HG03571 (cell line): Measurements from ENCODE around the gene FGGY.
"Not testable (repeated sequence)": the region's sequence is repeated elsewhere in the genome, so short reads cannot be mapped to it uniquely, and the experiment has no call there.

Experiments used
- ATAC-seq: cut with Tn5 transposase; IDR thresholded peaks from one replicate; pipeline ENCODE4 v1.9.1; 2021; ENCODE audit not compliant: unreplicated experiment

The FGGY gene

DNA sequence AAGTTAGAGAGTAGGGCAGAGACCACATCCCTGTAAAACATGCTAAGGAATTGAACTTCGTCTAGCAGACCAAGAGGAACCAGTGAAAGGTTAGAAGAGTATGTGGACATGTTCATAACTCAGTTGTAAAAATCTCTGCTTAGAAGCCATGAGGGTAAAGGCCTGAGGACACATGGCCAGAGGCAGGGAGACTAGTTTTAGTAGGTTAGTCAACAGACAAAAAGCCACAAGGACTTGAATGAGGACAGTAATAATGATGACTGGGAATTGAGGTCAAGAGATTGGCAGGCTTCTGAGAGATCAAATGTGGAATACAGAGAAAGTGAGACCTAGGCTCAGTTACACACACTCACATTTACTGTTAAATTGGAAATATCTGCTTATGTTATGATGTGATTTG, 312.4 kb downstream of the FGGY start:
- no peak for ATAC-seq

DNA sequence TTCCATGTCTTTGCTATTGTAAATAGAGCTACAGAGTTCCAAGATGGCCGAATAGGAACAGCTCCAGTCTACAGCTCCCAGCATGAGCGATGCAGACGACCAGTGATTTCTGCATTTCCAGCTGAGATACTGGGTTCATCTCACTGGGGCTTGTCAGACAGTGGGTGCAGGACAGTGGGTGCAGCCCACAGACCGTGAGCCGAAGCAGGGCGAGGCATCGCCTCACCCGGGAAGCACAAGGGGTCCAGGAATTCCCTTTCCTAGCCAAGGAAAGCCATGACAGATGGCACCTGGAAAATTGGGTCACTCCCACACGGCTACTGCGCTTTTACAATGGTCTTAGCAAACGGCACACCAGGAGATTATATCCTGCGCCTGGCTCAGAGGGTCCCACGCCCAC, 313.6 kb downstream of the FGGY start:
- not testable (repeated sequence) for ATAC-seq

- ATAC-seq, result no peak
Observed at GRCh38 chr1:59617434-59617833, 320.5 kb downstream of the FGGY start.

DNA sequence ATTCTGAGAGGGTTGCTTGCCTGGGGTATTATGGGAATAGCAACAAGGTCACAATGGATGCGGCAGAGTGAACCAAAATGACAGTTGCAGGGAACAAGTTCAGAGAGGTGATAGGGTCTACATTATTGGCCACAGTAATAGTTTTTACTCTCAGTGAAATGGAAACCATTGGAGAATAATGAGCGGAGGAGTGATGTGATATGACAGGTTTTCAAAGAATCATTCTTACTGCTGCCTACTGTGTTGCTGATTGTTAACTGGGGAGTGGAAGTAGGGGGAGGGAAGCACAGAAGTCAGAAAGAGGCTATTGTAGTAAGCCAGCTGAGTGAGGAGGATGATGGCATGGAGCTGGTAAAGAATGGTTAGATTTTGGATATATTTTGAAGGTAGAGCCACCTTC, 322.7 kb downstream of the FGGY start:
- ATAC-seq, result no peak

DNA sequence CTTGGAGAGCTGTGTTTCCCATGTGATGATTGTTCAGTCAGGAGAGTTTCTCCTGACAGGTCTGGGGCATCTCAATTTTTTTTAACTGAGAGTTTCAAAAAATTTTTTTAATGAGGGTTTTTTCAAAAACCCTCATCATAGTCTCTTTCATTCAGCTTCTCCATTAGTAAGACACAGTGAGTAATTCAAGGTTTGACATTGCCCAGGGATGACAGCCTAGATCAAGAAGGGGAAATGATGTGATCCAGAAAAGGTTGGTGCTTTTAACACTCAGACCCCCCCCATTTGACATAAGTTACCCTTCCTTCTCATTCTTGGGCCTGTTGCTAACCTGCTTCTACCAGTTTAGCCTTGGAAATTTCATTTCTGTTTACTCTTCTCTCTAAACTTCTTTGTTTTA, 328.5 kb downstream of the FGGY start:
- ATAC-seq, result no peak

DNA sequence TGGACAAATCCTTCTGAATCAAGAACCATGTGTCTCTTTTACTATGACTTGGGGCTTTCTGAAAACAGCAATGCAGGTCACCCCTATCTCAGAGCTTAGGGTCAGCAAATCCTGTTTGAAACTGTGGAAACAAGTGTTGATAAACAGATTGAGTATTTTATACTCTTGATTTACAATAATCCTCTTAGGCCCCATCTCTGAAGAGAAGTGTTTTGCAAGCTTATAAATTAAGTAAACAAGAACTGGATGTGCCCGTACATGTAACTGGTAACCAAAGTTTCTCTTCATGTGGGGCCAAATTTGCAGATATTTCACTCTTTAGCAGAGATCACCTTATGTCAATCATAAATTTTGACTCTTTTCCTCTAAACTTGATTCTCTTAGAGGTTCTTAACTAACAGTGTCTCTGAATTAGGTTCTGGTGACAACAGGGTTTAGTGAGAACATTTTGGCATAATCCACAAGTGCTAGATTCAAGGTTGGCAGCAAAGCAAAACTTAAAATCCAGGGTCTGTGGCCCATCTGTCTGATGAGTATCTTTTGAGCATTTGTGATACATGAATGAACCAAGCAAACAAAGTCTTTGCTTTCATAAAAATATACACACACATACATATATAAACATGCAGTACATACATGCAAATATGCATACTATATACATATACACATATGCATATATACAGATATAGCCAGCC, 334.8 kb downstream of the FGGY start:
- ATAC-seq, result no peak

DNA sequence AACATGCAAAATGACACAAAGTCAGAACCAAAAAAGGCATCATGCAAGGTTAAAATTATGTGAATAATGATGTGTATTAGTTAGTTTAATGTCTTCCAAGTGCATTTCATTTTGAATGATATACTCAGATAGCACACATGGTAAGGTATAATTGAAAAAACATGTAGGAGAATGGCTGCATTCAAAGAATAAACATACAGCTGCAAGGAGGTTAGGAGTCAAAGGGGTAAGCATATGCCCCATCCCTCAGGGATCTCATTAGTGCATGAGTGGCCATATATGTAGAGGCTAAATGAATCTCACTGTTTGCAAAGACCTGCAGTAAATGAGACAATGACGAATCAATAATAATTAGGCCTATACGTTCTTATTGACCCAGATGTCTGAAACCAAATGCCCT, 338.2 kb downstream of the FGGY start:
- no peak for ATAC-seq

DNA sequence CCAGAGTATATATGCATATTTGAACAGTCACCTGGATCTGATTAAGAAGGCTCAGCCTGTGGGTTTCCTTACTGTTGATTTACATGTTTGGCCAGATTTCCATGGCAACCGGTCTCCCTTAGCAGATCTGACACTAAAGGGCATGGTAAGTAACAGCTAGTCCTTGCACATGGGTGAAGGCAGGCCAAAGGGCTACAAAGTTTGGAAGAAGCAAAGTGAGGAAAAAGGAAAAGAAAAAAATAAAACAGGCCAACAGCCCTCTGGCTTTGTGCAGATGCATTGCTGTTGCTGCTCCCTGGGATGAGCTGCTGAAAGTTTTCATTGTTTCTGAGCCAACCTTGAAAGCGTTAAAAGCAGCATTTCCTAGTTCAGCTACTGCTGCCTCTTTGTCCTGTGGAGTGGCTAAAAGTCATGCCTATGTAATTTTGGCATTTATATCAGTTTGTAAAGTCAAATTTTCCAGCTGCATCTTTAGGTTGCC, 341.4 kb downstream of the FGGY start:
- ATAC-seq, result no peak

- no peak for ATAC-seq
Observed at GRCh38 chr1:59639266-59639665, 342.4 kb downstream of the FGGY start.

DNA sequence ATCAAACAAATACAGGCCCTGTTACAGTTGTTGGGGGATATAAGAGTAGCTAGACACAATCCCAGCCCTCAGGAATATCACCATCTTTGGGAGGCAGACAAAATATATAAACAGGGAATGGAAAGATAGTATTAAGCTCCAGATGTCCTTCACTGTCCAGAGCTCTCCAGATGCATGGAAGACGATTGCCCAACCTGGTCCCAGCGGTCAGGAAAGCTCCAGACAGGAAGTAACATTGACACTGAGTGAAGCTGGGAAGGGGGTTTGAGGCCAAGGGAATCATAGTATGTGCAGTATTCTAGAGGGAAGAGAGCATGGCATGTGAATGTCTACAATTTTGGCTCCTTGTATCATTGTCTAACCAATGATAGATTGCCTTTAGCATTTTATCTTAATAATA, 344.0 kb downstream of the FGGY start:
- no peak for ATAC-seq

DNA sequence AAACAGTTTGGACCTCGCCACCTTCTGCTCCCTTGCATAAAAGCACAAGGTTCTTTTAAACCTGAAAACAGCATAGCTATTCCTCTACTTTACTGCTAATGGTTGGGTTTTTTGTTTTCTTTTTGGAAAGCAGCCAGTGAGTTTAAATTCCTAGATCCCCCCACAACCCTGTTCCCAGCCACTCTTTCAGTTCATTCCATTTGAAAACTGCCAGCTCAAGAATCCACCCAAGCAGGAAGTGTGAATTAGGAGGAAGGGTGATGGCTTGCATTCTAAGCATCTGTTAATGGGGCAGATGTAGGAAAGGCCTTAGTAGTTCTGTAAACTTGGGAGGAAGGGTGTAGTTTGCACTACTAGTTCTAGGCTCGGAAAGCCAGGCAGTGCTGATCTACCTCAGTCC, 344.9 kb downstream of the FGGY start:
- no peak for ATAC-seq

DNA sequence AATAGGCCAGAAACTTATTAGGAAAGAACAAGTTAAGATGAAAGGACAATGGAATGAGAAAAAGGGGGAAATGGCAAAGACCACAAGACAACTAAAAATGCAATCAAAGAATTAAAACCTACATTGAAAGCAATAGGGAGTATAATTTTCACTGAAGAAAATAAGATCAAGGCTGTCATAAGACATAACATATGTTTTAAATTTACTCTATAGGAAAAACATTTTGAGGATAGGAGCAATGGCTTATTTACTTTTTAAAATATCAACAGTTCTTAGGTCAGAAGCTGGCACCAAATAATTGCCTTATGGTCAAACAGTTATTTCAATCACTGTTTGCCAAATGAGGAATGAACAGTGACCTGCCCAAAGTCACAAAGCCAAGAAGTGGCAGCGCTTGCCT, 346.6 kb downstream of the FGGY start:
- no peak for ATAC-seq

DNA sequence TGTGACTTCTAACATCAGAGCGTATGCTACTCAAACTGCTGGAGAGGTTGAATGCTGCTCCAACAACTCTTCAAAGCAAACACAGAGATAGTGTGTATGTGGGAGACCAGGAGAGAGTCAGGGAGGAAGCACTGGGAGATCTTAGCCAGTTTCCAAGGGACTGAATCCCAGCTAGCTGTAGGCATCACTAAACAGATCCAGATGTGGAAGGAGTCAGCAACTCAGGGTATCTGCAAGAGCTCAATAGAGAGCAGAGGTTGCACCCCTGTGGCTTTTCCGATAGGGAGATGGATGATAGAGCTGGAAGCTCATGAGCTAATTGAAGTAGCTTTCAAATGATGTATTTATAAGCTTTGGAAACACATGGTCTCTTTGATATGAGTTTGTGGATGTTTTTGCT, 349.0 kb downstream of the FGGY start:
- ATAC-seq, result no peak

DNA sequence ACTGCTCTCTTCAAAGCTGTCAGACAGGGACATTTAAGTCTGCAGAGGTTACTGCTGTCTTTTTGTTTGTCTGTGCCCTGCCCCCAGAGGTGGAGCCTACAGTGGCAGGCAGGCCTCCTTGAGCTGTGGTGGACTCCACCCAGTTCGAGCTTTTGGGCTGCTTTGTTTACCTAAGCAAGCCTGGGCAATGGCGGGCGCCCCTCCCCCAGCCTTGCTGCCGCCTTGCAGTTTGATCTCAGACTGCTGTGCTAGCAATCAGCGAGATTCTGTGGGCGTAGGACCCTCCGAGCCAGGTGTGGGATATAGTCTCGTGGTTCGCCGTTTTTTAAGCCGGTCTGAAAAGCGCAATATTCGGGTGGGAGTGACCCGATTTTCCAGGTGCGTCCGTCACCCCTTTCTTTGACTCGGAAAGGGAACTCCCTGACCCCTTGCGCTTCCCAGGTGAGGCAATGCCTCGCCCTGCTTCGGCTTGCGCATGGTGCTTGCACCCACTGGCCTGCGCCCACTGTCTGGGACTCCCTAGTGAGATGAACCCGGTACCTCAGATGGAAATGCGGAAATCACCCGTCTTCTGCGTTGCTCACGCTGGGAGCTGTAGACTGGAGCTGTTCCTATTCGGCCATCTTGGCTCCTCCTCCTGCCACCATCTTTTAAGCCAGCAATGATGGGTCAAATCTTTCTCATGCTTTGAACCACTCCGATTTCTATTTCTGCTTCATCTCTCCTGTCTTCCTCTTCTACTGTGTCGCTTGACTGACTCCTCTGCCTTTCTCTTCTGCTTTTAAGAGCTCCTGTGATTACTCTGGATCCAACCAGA, 356.5 kb downstream of the FGGY start:
- ATAC-seq, result not testable (repeated sequence)

- ATAC-seq, result no peak
Observed at GRCh38 chr1:59653968-59654367, 357.1 kb downstream of the FGGY start.

GRCh38 chr1:59657873-59658465, 361.1 kb downstream of the FGGY start:
- ATAC-seq, result no peak

GRCh38 chr1:59664166-59664565, 367.3 kb downstream of the FGGY start:
- no peak for ATAC-seq

DNA sequence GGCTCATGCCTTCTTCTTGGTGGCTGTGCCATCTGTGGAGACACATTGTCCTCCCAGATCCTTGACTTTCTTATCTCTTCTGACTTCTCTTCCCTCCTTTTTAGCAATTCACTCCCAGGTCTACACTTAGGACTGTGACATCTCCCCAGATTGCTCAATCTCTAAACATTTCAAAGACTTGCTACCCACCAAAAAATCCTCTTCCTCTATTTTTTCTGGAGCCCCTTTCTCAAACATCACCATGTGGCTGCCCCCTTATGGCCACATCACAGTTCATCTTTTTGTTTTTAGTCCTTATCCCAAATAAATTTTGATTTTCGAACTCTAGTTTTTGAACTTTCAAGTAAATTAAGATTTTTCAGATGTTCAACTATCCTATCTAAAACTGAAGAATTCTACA, 369.2 kb downstream of the FGGY start:
- no peak for ATAC-seq

DNA sequence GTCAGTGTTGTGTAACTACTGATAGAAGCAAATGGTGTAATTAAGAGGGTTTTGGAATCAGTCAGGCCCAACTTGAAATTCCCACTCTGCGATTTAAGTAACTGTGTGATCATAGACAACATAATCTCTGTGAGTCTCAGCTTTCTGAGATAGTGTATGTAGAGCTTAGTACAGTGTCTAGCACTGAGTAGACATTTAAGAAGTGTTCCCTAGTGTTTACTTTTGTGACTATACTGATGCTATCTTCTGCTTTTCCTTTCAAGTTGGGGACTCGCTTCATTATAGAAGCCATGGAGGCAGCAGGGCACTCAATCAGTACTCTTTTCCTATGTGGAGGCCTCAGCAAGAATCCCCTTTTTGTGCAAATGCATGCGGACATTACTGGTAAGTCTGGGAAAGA, 370.1 kb downstream of the FGGY start:
- no peak for ATAC-seq

GRCh38 chr1:59669752-59670312, 372.9 kb downstream of the FGGY start:
- no peak for ATAC-seq

DNA sequence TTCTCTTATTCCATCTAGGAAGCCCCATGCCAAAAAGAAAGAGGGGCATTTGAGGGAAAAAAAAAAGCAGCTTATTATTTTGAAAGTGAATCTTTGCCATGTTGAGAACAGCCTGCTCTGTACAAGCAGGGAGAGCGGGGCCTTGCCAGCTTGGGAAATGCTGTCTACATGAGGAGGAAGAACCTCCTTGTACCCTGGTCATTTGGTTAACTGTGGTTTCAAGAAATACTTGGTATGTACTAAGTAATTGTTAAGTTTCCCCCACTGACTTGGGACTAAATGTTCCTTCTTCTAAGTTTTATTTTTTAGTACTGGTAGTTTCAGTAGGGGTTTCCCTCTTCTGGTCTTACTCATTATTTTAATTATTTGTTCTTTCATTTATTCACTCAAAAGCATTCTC, 373.8 kb downstream of the FGGY start:
- no peak for ATAC-seq
